Hair follicular keratinocyte (primary cell): ENCODE measurements around the gene XPOT. TPM values are rescaled to one million over a fixed set of nuclear protein-coding genes. Genes with fewer than 3 reads are reported as not detected.

Experiments used
- total RNA-seq: library from RNA; depleted of rRNA; stranded (reverse); fragments of >200 nt; gene quantifications from 2 replicates; pipeline ENCODE4 v1.2.3, GENCODE V29; 2015

Gene XPOT
- total RNA-seq = 73.0 and 114 TPM in 2 replicates

GRCh38 chr12:64403707-64404469, at the start of gene XPOT:
TSS of gene XPOT (plus strand) at chr12:64404392. CDS start at chr12:64410036, 5,644 bp downstream.

GRCh38 chr12:64390275-64390851, 13.8 kb upstream of the XPOT start, which contains the start of gene C12orf56:
TSS of gene C12orf56 (minus strand) at chr12:64390758. CDS start at chr12:64390565, 193 bp downstream.

GRCh38 chr12:64451687-64452558, 47.7 kb downstream of the XPOT start, which contains the start of gene TBK1:
TSS of gene TBK1 (plus strand) at chr12:64452120. CDS start at chr12:64455871, 3,751 bp downstream.

Other genes with a start within 250 kb of the XPOT start
- 7.3 and 11.5 TPM in 2 replicates for gene KICS2, start 182.1 kb upstream of the XPOT start, total RNA-seq
- gene C12orf56, start 13.6 kb upstream of the XPOT start, total RNA-seq = 0.23 and 0.34 TPM in 2 replicates
- 15.2 and 16.5 TPM in 2 replicates for gene TBK1, start 47.7 kb downstream of the XPOT start, total RNA-seq
- gene RASSF3, start 206.1 kb downstream of the XPOT start, total RNA-seq = 6.4 and 8.2 TPM in 2 replicates